NCI-H510A treated with DMSO at 0.1 percent for 48 hours (cell line): ENCODE measurements around the gene MBP.

Experiments used
- DNase-seq: peaks from one replicate; lab custom pipeline; 2025; lab: John Stamatoyannopoulos, UW

Gene MBP

DNA sequence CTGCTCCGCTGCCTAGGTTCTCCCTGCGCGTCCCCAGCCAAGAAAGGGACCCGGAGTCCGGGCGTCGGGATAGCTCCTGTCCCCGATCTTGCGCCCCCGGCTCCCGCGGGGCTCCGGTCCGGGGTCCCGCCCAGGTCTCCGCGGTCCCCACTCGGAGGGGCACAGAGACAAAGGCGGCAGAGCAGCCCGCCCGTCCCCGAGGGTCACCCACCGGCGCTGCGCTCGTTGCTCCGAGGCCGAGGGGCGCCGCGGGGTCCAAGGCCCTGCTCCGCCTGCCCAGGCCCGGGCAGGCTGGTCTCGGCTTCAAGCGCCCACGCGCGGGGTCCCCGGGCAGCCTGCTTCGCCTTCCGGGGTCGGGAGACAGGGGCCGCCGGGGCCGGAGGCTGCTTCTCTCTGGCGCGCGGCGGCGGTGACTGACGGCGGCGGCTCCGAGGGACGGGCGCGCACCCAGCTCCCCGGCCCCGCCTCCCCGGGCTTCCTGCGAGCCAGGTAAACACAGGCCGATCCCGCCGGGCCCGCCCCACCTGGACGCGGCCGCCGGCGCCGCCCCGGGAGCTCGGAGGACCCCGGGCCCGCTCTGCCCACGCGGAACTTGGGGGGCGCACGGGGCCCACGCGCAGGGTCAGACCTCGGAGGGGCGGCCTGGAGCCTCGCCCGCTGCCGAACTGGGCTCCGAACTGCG is at the start of gene MBP:
MBP (minus strand) TSS at position 415 of the 682 bp plus-strand sequence. CDS start 27,522 bp downstream, outside the sequence.
- peak; percentile 90 for DNase-seq

GRCh38 chr18:77181950-77182707 is 49.5 kb upstream of the MBP start:
- no peak for DNase-seq

- no peak for DNase-seq
These were observed 46.0 kb upstream of the MBP start for GRCh38 chr18:77178559-77178958.

DNA sequence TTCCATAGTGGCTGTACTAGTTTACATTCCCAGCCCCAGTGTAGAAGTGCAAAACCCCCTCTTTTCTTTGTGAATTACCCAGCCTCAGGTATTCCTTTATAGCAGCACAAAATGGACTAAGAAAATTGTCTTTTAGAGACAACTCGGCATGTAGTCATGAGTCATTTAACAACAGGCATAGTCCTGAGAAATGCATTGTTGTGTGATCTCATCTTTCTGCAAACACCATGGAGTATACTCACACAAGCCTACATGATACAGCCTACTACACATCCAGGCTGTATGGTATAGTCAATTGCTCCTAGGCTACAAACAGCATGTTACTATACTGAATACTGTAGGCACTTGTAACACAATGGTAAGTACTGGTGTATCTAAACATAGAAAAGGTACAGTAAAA is 44.4 kb upstream of the MBP start:
- no peak for DNase-seq

GRCh38 chr18:77173275-77174030 is 40.9 kb upstream of the MBP start:
- DNase-seq = no peak

GRCh38 chr18:77170890-77171410 is 38.4 kb upstream of the MBP start:
- DNase-seq = no peak

- DNase-seq = no peak
These were observed 36.3 kb upstream of the MBP start for GRCh38 chr18:77168811-77169311.

GRCh38 chr18:77167251-77167650 is 34.7 kb upstream of the MBP start:
- DNase-seq = no peak

DNA sequence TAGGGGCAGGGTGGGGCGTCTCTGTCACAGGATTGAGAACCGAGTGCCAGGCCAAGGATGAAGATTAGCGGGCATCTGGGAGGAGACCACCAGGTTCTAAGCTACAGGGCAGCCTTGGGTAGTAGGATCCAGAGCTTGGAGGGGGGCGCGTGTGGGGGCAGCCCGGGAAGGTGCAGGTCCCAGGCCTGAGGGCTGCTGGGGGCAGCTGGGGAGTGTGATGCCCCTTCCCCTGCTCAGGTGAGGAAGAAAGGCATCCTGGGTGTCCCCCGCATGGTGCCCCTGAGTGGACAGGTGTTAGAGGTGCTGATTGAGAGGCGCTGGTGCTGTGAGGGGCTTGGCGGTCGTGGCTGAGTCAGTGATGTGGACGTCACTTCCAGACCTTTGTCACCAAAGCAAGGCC is 33.9 kb upstream of the MBP start:
- DNase-seq = no peak

GRCh38 chr18:77165503-77166188 is 33.1 kb upstream of the MBP start:
- no peak for DNase-seq

DNA sequence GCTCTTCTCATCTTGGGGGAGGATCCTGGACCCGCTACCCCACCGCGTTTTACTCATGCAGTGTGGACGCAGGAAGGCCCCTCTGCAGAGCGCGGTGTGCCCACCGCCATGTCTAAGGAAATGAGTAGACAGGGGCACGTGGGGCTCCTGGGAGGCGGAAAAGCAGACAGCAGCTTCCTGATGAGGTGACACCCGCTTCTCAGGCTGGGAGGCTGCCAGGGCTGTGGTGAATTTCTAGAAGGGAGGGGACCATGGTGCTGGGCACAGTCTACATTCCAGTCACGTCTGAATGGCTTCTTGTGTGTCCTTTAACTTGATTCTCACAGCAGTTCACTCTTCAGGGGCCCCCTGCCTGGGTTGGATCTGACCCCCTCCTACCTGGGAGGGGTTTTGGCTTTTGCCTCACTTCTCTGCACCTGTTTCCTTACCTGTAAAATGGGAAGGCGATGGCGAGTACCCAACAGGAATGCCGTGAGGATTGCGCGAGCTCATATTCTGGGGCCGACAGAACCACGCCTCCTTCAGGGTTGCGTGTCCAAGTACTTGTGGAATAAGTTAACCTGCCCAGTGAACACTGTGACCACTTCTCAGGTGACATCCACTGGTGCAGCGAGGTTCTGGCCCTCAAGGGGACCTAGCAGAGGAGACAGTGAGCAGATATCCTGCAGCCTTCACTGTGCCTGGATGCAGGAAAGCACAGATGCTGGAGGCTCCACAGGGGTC is 32.3 kb upstream of the MBP start:
- no peak for DNase-seq

DNA sequence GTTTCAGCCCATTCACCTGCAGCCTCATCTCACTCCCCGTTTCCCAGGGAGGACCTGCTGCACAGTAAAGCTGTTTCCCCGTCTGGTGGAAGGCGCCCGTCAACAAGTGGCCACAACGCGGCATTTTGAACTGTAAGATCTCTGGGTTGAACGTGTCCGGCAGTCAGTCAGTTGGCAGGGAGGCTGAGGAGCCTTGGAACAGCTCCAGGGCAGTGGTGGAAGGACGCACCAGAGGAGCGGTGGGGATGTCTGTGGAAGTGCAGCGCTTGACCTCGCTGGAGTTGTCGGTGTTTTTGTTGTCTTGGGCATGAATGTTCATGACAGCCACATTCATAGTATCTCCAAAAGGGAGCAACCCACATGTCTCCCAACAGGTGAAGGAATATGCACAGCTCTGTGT is 31.4 kb upstream of the MBP start:
- DNase-seq = no peak

DNA sequence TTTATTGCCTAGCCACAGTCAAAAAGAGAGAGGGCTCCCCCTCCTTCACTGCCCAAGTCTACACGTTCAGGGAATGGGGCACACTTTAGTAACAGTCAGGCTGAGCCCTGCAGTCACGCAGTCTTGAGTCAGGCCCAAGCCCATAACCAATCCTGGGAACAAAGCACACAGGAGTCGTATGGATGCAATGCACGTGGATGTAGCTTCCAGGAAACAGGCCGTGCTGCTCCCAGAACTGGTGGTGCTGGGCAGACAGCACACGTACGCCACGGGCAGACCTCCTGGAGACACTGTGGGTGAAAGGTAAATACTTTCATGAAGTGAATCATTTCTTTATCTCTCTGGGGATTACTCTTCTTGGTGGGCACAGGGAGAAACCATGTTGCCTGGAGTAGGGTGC is 30.0 kb upstream of the MBP start:
- DNase-seq = no peak

- no peak for DNase-seq
These were observed 29.4 kb upstream of the MBP start for GRCh38 chr18:77161961-77162360.

- no peak for DNase-seq
These were observed 28.8 kb upstream of the MBP start for GRCh38 chr18:77161383-77161782.

DNA sequence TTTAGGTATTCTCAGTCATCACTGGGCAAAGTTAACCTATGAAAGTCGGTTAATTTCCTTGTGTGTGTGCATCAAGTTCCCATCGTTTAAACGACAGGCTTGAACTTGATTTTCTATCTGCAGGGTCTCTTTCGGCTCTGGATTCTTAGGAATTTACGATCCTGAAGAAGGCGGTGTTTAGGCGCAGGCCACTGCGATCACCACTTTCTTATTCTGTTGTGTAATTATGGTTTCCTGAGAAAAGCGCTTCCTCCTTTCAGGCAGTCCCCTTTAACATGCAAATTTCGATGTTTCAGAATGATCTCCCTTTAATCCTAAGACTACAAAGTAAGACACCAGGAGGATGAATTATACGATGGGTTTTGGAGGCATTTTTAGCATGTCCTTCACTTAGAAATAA is 27.9 kb upstream of the MBP start:
- no peak for DNase-seq

DNA sequence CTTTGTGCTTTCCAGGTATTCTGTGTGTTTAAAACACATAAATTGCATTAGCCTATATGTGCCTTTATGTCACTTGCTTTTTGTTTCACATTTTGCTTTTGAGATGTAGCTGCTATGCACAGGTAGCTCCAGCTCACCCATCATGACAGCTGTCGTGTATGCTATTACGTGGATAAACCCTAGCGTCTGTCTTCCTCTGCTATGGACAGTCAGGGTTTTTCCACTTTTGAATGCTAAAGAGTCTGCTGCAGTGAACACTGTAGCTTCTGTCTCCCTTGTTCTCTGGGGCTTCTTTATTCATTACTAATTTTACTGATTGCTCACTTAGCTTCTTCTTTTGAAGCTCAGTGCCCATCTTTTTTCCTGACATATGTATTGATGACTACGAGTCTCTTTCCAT is 24.7 kb upstream of the MBP start:
- DNase-seq = no peak

DNA sequence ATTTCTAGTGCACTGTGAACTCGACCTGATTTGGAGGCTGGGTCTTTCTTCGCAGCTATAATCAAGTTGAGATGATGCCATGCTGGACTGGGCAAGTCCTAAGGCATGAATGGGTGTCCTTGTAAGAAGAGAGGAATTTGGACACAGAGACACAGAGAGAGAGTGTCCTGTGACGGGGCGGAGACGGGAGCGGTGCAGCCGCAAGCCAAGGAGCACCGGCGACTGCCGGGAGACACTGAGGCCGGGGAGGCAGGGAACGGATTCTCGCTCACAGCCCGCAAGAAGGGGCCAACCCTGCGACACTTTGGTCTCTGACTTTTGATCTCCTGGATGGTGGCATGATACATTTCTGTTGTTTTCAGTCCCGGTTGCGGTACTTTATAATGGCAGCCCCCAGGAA is 22.4 kb upstream of the MBP start:
- DNase-seq = no peak

GRCh38 chr18:77153404-77153803 is 20.8 kb upstream of the MBP start:
- DNase-seq = no peak

- no peak for DNase-seq
These were observed 19.4 kb upstream of the MBP start for GRCh38 chr18:77151772-77152520.
